GM21390 (cell line): ENCODE data around the gene THSD8.

Experiments used
- ATAC-seq: cut with Tn5 transposase; IDR thresholded peaks from one replicate; pipeline ENCODE4 v1.9.1; 2021; ENCODE audit not compliant: unreplicated experiment

Gene THSD8

DNA sequence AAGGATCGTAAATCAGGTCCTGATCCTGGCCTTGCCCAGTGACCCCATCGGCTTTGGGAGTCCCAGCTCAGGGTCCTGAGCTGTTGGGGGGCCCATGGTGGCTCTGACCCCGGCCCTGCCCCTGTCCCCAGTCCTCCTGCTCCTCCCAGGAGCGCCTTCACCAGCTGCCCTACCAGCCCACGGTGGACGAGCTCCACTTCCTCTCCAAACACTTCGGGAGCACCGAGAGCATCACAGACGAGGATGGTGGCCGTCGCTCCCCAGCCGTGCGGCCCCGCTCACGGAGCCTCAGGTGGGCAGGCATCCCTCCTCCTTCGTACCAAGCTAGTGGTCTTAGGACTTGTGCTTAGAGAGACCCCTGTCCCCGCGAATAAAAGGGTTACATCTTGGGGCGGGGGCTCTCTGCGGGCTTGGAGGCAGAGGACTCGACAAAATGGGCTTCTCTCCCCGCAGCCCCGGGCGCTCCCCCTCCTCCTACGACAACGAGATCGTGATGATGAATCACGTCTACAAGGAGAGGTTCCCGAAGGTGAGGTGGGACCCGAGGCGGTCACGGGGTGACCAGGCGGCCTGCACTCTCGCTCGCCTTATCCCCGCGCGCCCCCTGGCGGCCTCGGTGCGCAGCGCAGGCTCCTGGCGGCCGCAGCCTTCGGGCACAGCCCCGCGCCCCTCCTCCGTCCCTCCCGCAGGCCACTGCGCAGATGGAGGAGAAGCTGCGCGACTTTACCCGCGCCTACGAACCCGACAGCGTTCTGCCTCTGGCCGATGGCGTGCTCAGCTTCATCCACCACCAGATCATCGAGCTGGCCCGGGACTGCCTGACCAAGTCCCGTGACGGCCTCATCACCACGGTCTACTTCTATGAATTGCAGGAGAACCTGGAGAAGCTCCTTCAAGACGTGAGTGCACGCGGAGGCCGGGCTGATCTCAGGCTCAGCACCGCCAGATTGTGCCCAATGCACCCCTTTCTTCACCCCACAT, 45.6 kb downstream of the THSD8 start:
- no peak for ATAC-seq
